Lung (tissue), 12 donors: ENCODE measurements around the gene CAMK2G. TPM values are rescaled to one million over a fixed set of nuclear protein-coding genes. Genes with fewer than 3 reads are reported as not detected.

Experiments
- ATAC-seq: fragments of 200-7000 bp; cut with Tn5 transposase; one replicate; pipeline ENCODE4 v1.9.1; 2020; ENCODE audit warnings: moderate number of reproducible peaks; ENCODE audit not compliant: insufficient read depth, low FRiP score
- DNase-seq, 3 donors: peaks; one replicate each; pipeline ENCODE4 v3.0.0-alpha.2; 2013 to 2017
- H3K27ac ChIP-seq, 2 donors: one replicate each; pipeline ENCODE4 v1.5.1; 2013; ENCODE audit warnings: mild to moderate bottlenecking in 2 of 2, moderate library complexity in 2 of 2, control low read depth in 1 of 2, inconsistent platforms in 1 of 2, low read depth in 1 of 2, low read length in 1 of 2
- H3K27me3 ChIP-seq, 3 donors: one replicate each; pipeline ENCODE4 v1.5.1; 2013; ENCODE audit warnings: low read length in 2 of 3; ENCODE audit not compliant: control insufficient read depth in 3 of 3, insufficient read depth in 3 of 3
- H3K36me3 ChIP-seq, 4 donors: one replicate each; pipeline ENCODE4 v1.5.1; 2013; ENCODE audit warnings: low read length in 4 of 4, mild to moderate bottlenecking in 1 of 4, moderate library complexity in 1 of 4; ENCODE audit not compliant: control insufficient read depth in 4 of 4, insufficient read depth in 4 of 4
- H3K4me1 ChIP-seq, 5 donors: one replicate each; pipeline ENCODE4 v1.5.1; 2013; ENCODE audit warnings: low read length in 5 of 5, mild to moderate bottlenecking in 2 of 5, moderate library complexity in 1 of 5; ENCODE audit not compliant: control insufficient read depth in 5 of 5, insufficient read depth in 5 of 5
- H3K4me3 ChIP-seq: one replicate; pipeline ENCODE4 v1.5.1; 2013; ENCODE audit warnings: mild to moderate bottlenecking, control low read depth, moderate library complexity
- H3K9ac ChIP-seq, 2 donors: one replicate each; pipeline ENCODE4 v1.5.1; 2013; ENCODE audit warnings: low read length in 2 of 2, control low read depth in 1 of 2; ENCODE audit not compliant: insufficient read depth in 1 of 2
- H3K9me3 ChIP-seq, 4 donors: one replicate each; pipeline ENCODE4 v1.5.1; 2013; ENCODE audit warnings: low read length in 3 of 4, mild to moderate bottlenecking in 1 of 4, moderate library complexity in 1 of 4; ENCODE audit not compliant: control insufficient read depth in 4 of 4, insufficient read depth in 3 of 4
- WGBS, 2 donors: extraction: QIAGEN DNeasy Blood & Tissue Kit; methylation state at CpG; one replicate each; pipeline ENCODE4 v1.1.7; 2013; 5-methylcytosine and 5-hydroxymethylcytosine counted together
- polyA plus RNA-seq, 2 donors: library from polyadenylated mRNA; stranded (reverse); fragments of 200-250 nt; gene quantifications; one replicate each; pipeline ENCODE4 v1.2.1, GENCODE V29; 2013
- total RNA-seq, 2 donors: library from RNA; depleted of rRNA in 1 of 2; stranded (reverse); fragments of >200 nt in 1 of 2; gene quantifications; one replicate each; pipeline ENCODE4 v1.2.1, GENCODE V29; 2014 to 2021
- TF ChIP-seq, protein P1 (sequence below): IDR thresholded peaks from 2 replicates; pipeline ENCODE4 v1.5.1; 2012; ENCODE audit warnings: mild to moderate bottlenecking; ENCODE audit errors: control extremely low read depth, extremely low read depth
- donor health status: control.
- donor health status: control.
- donor health status: Bipolar disorder and iron deficiency.
- donor health status: healthy.
- donor health status: DM: yes; HTN: yes; CAD: no.

The CAMK2G gene
- total and polyA plus RNA-seq, 4 donors, result 15.8 to 41.1 (median 29.0) TPM

DNA sequence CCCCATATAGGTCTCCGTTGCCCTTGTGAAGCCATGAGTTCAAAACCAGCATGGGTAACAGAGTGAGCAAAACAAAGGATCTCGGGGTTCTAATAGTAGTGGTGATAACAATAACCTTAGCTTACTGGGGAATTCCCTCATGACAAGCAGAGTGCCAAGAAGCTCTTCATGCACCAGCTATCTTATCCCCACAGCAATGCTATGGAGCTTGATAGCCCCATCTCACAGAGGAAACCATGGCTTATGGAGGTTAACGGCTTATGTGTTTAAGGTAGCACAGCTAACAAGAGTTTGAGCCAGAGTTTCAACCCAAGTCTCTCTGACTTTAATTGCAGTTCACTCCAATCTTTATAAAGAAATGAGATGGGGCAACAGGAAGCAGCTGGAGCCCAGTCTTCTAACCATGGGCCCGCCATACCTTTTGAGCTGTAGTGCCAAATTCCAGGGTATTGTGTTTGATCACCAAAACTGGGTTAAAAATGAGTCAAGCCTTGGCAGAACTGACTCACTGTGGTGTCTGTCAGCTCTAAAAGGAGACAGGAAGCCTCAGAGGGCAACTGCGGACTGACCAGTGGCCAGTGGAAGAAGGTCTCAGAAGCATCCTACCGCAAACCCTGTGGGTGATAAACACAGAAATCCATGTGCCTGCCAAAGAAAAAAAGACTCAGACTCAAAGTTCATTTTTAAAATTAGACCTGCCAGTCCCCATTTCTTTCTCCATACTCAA, 20.1 kb upstream of the CAMK2G start:
- H3K9me3 ChIP-seq, result no peaks in the 10 kb centered on the region
- H3K4me1 ChIP-seq, result no peaks in the 10 kb centered on the region
- no peaks in the 10 kb centered on the region for H3K36me3 ChIP-seq
- no peaks in the 10 kb centered on the region for H3K27me3 ChIP-seq
- WGBS, 2 donors, result 66 to 73% methylated on average over 6 of the region's 6 CpGs
- TF ChIP-seq, protein P1, sequence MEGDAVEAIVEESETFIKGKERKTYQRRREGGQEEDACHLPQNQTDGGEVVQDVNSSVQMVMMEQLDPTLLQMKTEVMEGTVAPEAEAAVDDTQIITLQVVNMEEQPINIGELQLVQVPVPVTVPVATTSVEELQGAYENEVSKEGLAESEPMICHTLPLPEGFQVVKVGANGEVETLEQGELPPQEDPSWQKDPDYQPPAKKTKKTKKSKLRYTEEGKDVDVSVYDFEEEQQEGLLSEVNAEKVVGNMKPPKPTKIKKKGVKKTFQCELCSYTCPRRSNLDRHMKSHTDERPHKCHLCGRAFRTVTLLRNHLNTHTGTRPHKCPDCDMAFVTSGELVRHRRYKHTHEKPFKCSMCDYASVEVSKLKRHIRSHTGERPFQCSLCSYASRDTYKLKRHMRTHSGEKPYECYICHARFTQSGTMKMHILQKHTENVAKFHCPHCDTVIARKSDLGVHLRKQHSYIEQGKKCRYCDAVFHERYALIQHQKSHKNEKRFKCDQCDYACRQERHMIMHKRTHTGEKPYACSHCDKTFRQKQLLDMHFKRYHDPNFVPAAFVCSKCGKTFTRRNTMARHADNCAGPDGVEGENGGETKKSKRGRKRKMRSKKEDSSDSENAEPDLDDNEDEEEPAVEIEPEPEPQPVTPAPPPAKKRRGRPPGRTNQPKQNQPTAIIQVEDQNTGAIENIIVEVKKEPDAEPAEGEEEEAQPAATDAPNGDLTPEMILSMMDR, result no peak
- no peak overlapping the region for H3K4me3 ChIP-seq
- ATAC-seq (no peak), DNase-seq (no peak)
- H3K9ac ChIP-seq, result no peak overlapping the region
- no peak overlapping the region for H3K27ac ChIP-seq

DNA sequence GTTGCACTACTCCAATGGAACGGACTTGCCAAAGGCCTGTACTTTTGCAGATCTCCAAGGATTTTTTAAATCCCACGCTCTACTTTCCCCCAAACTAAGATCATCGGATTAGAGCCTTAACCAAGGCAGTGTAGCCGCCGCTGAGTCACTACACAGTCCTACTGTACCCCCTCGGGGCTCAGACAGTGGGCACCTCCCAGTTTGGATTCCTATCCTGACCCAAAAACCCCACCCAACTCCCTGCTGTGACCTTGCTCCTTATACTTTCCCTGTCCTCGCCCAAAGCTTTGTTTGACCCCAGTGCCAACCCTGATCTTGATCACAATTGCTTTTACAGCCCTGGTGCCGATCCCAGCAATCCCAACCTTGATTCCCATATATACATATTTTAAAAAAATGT, 19.1 kb upstream of the CAMK2G start:
- peaks cover 0 to 6% (median 6%) of the 10 kb centered on the region in 5 donors for H3K4me1 ChIP-seq
- H3K36me3 ChIP-seq, result no peaks in the 10 kb centered on the region
- no peaks in the 10 kb centered on the region for H3K27me3 ChIP-seq
- H3K9ac ChIP-seq, result no peak overlapping the region
- ATAC-seq (no peak), DNase-seq (no peak)
- TF ChIP-seq, protein P1, result no peak
- WGBS, 2 donors, result 81% methylated on average over 8 of the region's 8 CpGs
- no peaks in the 10 kb centered on the region for H3K9me3 ChIP-seq
- H3K4me3 ChIP-seq, result no peak overlapping the region
- H3K27ac ChIP-seq, result no peak overlapping the region

DNA sequence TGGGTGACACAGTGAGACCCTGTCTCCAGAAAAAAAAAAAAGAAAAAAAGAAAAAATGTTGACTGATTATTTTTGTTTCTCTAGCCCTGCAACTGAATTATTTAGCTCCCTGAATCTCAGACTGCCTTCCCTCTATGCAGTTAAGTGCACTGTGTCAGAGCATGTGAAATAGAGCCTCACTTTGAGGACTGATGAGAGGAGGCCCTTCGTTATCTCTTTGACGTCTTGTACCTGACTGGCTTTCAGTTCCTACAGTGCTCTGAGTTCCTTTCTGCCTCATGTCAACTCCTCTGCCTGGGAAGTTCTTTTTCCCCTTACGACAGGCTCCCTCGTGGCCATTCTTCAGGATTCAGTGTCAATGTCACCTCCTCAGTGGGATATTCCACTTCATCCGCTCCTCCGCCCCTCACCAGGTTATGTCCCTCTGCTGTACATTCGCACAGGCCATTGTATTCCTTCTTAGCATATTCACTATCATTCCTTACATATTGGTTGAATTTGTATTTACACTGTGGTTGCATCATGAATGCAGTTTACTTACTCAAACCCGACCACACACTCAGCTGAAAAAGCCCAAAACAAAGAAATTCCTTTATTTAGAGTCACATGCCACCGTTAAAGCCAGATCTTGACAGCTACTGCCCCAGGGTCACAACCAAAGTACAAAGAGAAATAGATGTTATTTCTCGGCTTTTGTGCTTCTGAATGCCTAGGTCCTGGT, 18.1 kb upstream of the CAMK2G start:
- DNase-seq (peak in 1 of 3 donors; percentile 17), ATAC-seq (no peak)
- H3K9ac ChIP-seq, result no peak overlapping the region
- TF ChIP-seq, protein P1, result no peak
- H3K36me3 ChIP-seq, result no peaks in the 10 kb centered on the region
- 74 to 75% methylated on average over 10 of the region's 10 CpGs for WGBS, 2 donors
- H3K4me1 ChIP-seq, result peaks cover 5 to 15% (median 12%) of the 10 kb centered on the region in 5 donors
- no peak overlapping the region for H3K27ac ChIP-seq
- H3K27me3 ChIP-seq, result no peaks in the 10 kb centered on the region
- H3K9me3 ChIP-seq, result no peaks in the 10 kb centered on the region
- H3K4me3 ChIP-seq, result no peak overlapping the region
